Stimulated activated CD8-positive, alpha-beta memory T cell treated with anti-CD3 and anti-CD28 coated beads, Interleukin-2, amount 100 ng/mL, for 1 hour (primary cell): Measurements from ENCODE around the gene STMN1.

ENCODE experiments used
- DNase-seq, 2 donors: peaks; one replicate each; pipeline ENCODE4 v3.0.0-alpha.2; 2020; ENCODE audit warnings: low read depth in 2 of 2

The STMN1 gene

GRCh38 chr1:25922056-25922970 lies 16.1 kb upstream of the STMN1 start:
- no peak for DNase-seq

GRCh38 chr1:25918615-25919014 lies 12.4 kb upstream of the STMN1 start:
- no peak for DNase-seq

GRCh38 chr1:25917996-25918395 lies 11.8 kb upstream of the STMN1 start:
- no peak for DNase-seq

GRCh38 chr1:25916460-25916859 lies 10.2 kb upstream of the STMN1 start:
- DNase-seq, result no peak

- DNase-seq, result no peak
These were observed 8.1 kb upstream of the STMN1 start for GRCh38 chr1:25914074-25914995.

- DNase-seq, result no peak
These were observed 7.0 kb upstream of the STMN1 start for GRCh38 chr1:25913206-25913605.

GRCh38 chr1:25912076-25912831 lies 6.0 kb upstream of the STMN1 start:
- no peak for DNase-seq

GRCh38 chr1:25911162-25911561 lies 4.9 kb upstream of the STMN1 start:
- no peak for DNase-seq

GRCh38 chr1:25909040-25909439 lies 2.8 kb upstream of the STMN1 start:
- DNase-seq, result no peak

GRCh38 chr1:25908161-25908560 lies 1.9 kb upstream of the STMN1 start:
- no peak for DNase-seq

- DNase-seq, result no peak
These were observed 1.4 kb upstream of the STMN1 start for GRCh38 chr1:25907601-25908000.

GRCh38 chr1:25906644-25907300 lies 553 bp upstream of the STMN1 start:
- DNase-seq, result no peak

- DNase-seq, result peak; percentile 86
These were observed 1.1 kb downstream of the STMN1 start for GRCh38 chr1:25904943-25905679.

GRCh38 chr1:25903986-25904385 lies 2.2 kb downstream of the STMN1 start:
- DNase-seq, result no peak

- no peak for DNase-seq
These were observed 3.8 kb downstream of the STMN1 start for GRCh38 chr1:25902462-25902861.

GRCh38 chr1:25900219-25900618 lies 6.0 kb downstream of the STMN1 start:
- no peak for DNase-seq

GRCh38 chr1:25899792-25900191 lies 6.4 kb downstream of the STMN1 start:
- no peak for DNase-seq

GRCh38 chr1:25898223-25899015 lies 7.8 kb downstream of the STMN1 start:
- no peak for DNase-seq

- no peak for DNase-seq
These were observed 8.5 kb downstream of the STMN1 start for GRCh38 chr1:25897754-25898153.

- no peak for DNase-seq
These were observed 10.0 kb downstream of the STMN1 start for GRCh38 chr1:25896266-25896665.
